Adrenal gland (tissue), 12 donors: Measurements from ENCODE around the gene CLNS1A. TPM values are rescaled to one million over a fixed set of nuclear protein-coding genes. Genes with fewer than 3 reads are reported as not detected.
A peak's percentile ranks its signal among the peaks of the same experiment; 100 is the strongest.
"Not testable (repeated sequence)": the region's sequence is repeated elsewhere in the genome, so short reads cannot be mapped to it uniquely, and the experiment has no call there.

Source experiments
- DNase-seq, 7 donors: peaks; one replicate each; pipeline ENCODE4 v3.0.0-alpha.2; 2019 to 2020
- H3K27ac ChIP-seq, 5 donors: fragments of 200-600 bp; sonication (generic) in 4 of 5; 1 replicate in 3 of 5; 2 replicates in 2 of 5; pipeline versions ENCODE4 v1.5.1 to v1.8.0; 2016 to 2020; ENCODE audit warnings: mild to moderate bottlenecking in 1 of 5
- H3K27me3 ChIP-seq: fragments of 200-600 bp; 2 replicates; pipeline ENCODE4 v1.8.0; 2021
- H3K36me3 ChIP-seq, 2 donors: fragments of 200-600 bp; replicated peaks in 1 of 2; 1 replicate in 1 of 2; 2 replicates in 1 of 2; pipeline versions ENCODE4 v1.5.1 to v1.8.0; 2018 to 2022
- H3K4me1 ChIP-seq, 2 donors: fragments of 200-600 bp; replicated peaks in 1 of 2; 1 replicate in 1 of 2; 2 replicates in 1 of 2; pipeline versions ENCODE4 v1.5.1 to v1.8.0; 2018 to 2021
- H3K4me3 ChIP-seq, 4 donors: fragments of 200-600 bp; sonication (generic) in 3 of 4; one replicate each; pipeline ENCODE4 v1.5.1; 2016 to 2018
- H3K9me3 ChIP-seq, 3 donors: fragments of 200-600 bp; sonication (generic) in 1 of 3; replicated peaks in 1 of 3; 1 replicate in 2 of 3; 2 replicates in 1 of 3; pipeline versions ENCODE4 v1.5.1 to v1.8.0; 2016 to 2021
- CTCF ChIP-seq, 6 experiments: fragments of 450-650 bp in 4 of 6; fragments of 200-600 bp in 2 of 6; sonication (generic) in 1 of 6; IDR thresholded peaks; 1 replicate in 5 of 6; 2 replicates in 1 of 6; pipeline versions ENCODE4 v1.5.1 to v1.8.0; 2016 to 2021; ENCODE audit warnings: antibody characterized with exemption in 6 of 6, mild to moderate bottlenecking in 2 of 6, moderate library complexity in 1 of 6
- POLR2A ChIP-seq, 2 donors: fragments of 450-650 bp; IDR thresholded peaks; one replicate each; pipeline ENCODE4 v1.6.1; 2017; ENCODE audit warnings: antibody characterized with exemption in 2 of 2, mild to moderate bottlenecking in 2 of 2, moderate library complexity in 1 of 2
- WGBS, 4 donors: extraction: QIAGEN DNeasy Blood & Tissue Kit in 2 of 4; methylation state at CpG; one replicate each; pipeline versions ENCODE4 v1.1.5 to v1.1.7; 2013 to 2017; 5-methylcytosine and 5-hydroxymethylcytosine counted together
- intact Hi-C, 2 donors: fragments of 100-400 bp; cut with DNase I; formaldehyde crosslinking; loops; one replicate each; pipeline versions ENCODE4 v1.14.1 to v1.15.0; 2022 to 2023
- polyA plus RNA-seq, 3 donors: library from polyadenylated mRNA; stranded (reverse); fragments of 200-250 nt in 2 of 3; fragments of 350-450 nt in 1 of 3; fragmentation: Illumina TruSeq in 1 of 3; extraction: RNeasy Lipid Tissue Mini Kit (QIAGEN cat#74804) in 1 of 3; gene quantifications; one replicate each; pipeline ENCODE4 v1.2.3, GENCODE V29; 2013 to 2014
- total RNA-seq, 9 donors: library from RNA; depleted of rRNA in 4 of 9; stranded (reverse); fragments of >200 nt in 4 of 9; fragments of 120-200 nt in 1 of 9; fragmentation: NEBNext Ultra II Directional in 1 of 9; extraction: Animal tissue kit (Norgen Biotek cat#: 25700) in 1 of 9; gene quantifications; one replicate each; pipeline versions ENCODE4 v1.1.0 to v1.2.4, GENCODE V29; 2013 to 2023
- donor health status: healthy with polysubstance abuse.
- donor health status: Bipolar disorder and iron deficiency.
- donor health status: DM: yes; HTN: yes; CAD: no.
- donor health status: DM: no; HTN: no; CAD: no.
- donor health status: DM: no; HTN: no; CAD: no.
- donor health status: DM: yes; HTN: yes; CAD: no.

The CLNS1A gene
- total and polyA plus RNA-seq, 12 donors, result 43.7 to 263 (median 128) TPM

- 83 to 89% (median 86%) methylated on average over 5 of the region's 5 CpGs for WGBS, 4 donors
- Histone ChIP-seq H3K36me3 (no peaks in the 10 kb centered on the region), H3K27ac (no peak overlapping the region), H3K27me3 (no peaks in the 10 kb centered on the region), H3K9me3 (peaks cover 0 to 5% (median 0%) of the 10 kb centered on the region in 3 donors), H3K4me1 (no peaks in the 10 kb centered on the region), H3K4me3 (no peak overlapping the region)
- TF ChIP-seq POLR2A (IDR thresholded peaks at IDR 0.05) (no peak), CTCF (IDR thresholded peaks at IDR 0.05) (no peak)
- intact Hi-C loops, result no loop called here
- DNase-seq, result no peak
Observed at GRCh38 chr11:77580712-77581337, 56.8 kb downstream of the CLNS1A start.

GRCh38 chr11:77575428-77575827 is 62.2 kb downstream of the CLNS1A start:
- H3K27ac ChIP-seq, H3K9me3 ChIP-seq, intact Hi-C loops, H3K27me3 ChIP-seq, H3K36me3 ChIP-seq, DNase-seq, H3K4me3 ChIP-seq: not testable (repeated sequence)
- WGBS, 4 donors, result 7 to 21% (median 8%) methylated on average over 1 of the region's 1 CpG
- peaks cover 7 to 16% of the 10 kb centered on the region in 2 donors for H3K4me1 ChIP-seq

- H3K4me3 ChIP-seq, H3K27me3 ChIP-seq, DNase-seq, intact Hi-C loops, H3K36me3 ChIP-seq, H3K9me3 ChIP-seq: not testable (repeated sequence)
- H3K4me1 ChIP-seq, result peaks cover 7 to 17% of the 10 kb centered on the region in 2 donors
- WGBS, 4 donors, result 10 to 32% (median 15%) methylated on average over 1 of the region's 1 CpG
- H3K27ac ChIP-seq, result peak overlapping the region in 1 of 5 donors; percentile 44
Observed at GRCh38 chr11:77570896-77571295, 66.7 kb downstream of the CLNS1A start.

- TF ChIP-seq POLR2A (IDR thresholded peaks at IDR 0.05), result no peak
Observed at GRCh38 chr11:77569676-77570070, 67.9 kb downstream of the CLNS1A start.

GRCh38 chr11:77568916-77569675 is 68.5 kb downstream of the CLNS1A start:
- intact Hi-C loops, result no loop called here
- WGBS, 4 donors, result 75 to 100% (median 83%) methylated on average over 2 to 3 of the region's 3 CpGs
- Histone ChIP-seq H3K27ac (no peak overlapping the region), H3K27me3 (no peaks in the 10 kb centered on the region), H3K36me3 (no peaks in the 10 kb centered on the region), H3K4me3 (no peak overlapping the region), H3K9me3 (no peaks in the 10 kb centered on the region), H3K4me1 (peaks cover 0 to 17% of the 10 kb centered on the region in 2 donors)
- no peak for DNase-seq
- TF ChIP-seq CTCF (IDR thresholded peaks at IDR 0.05) (no peak), POLR2A (IDR thresholded peaks at IDR 0.05) (no peak)

More at GRCh38 chr11:77569676-77570070, 67.9 kb downstream of the CLNS1A start:
- Histone ChIP-seq H3K4me3 (no peak overlapping the region), H3K27ac (no peak overlapping the region), H3K4me1 (peaks cover 0 to 17% of the 10 kb centered on the region in 2 donors), H3K9me3 (no peaks in the 10 kb centered on the region), H3K27me3 (no peaks in the 10 kb centered on the region), H3K36me3 (no peaks in the 10 kb centered on the region)
- WGBS, 4 donors, result 84 to 91% (median 87%) methylated on average over 2 of the region's 2 CpGs
- intact Hi-C loops, result no loop called here
- no peak for DNase-seq
